GM21717 (cell line): ENCODE data around the gene LIN28B.
"Not testable (repeated sequence)": the region's sequence is repeated elsewhere in the genome, so short reads cannot be mapped to it uniquely, and the experiment has no call there.

Experiments
- ATAC-seq: cut with Tn5 transposase; IDR thresholded peaks from one replicate; pipeline ENCODE4 v1.9.1; 2021; ENCODE audit warnings: mild to moderate bottlenecking, moderate library complexity; ENCODE audit not compliant: unreplicated experiment

Gene LIN28B

DNA sequence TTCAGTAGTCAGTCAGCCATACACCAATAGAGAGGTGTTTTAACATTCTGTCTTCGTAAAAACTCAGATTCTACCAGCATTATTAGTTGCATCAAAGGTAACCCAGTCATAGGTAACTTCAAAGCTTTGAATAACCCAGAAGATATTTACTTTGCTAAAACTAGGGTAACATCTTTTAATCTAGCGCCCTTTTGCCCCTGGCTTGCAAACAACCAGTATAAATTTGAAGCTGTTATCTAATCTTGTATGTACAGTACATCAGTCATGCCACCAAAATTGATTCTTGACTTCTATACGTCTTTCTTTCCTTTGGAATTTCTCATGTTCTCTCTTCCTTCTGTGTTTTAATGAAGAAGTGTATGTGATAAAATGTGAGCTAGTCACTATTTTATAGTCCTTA, 109.3 kb downstream of the LIN28B start:
- no peak for ATAC-seq

DNA sequence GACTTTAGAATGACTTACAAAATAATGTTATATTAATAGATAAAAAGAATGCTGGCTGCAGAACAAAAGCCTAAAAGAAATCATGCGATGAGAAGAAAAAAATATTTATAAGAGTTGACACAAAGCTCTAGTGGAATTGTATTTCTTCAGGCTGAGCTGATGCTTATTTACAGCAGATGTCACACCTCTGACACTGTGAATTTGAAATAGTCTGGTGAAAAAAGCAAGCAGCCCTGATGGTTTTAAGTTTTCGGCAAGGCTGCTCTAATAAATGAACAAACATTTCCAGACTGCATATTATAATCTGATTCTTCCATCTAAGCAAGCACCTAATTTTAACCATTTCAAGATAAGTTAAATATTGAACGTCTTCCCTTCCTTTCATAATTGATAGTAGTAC, 109.9 kb downstream of the LIN28B start:
- ATAC-seq: no peak

GRCh38 chr6:105067329-105067728, 110.4 kb downstream of the LIN28B start:
- no peak for ATAC-seq

DNA sequence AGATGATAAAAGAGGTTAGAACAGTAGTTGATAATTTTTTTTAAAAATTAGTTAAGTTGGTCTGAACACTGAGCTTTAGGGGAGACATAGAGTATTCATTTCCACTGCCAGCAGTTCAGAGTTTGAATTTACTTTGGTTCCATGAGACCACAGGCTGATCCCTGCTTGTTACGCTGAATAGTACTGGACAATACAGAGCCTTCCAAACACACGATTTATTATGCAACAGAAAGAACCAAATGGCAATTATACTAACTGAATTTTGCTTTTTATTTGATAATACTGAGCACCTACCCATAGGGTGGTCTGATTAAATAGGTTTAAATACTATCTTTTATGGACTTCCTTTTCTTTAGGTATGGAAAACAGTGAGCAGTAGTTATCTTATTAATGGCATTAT, 111.5 kb downstream of the LIN28B start:
- ATAC-seq: no peak

DNA sequence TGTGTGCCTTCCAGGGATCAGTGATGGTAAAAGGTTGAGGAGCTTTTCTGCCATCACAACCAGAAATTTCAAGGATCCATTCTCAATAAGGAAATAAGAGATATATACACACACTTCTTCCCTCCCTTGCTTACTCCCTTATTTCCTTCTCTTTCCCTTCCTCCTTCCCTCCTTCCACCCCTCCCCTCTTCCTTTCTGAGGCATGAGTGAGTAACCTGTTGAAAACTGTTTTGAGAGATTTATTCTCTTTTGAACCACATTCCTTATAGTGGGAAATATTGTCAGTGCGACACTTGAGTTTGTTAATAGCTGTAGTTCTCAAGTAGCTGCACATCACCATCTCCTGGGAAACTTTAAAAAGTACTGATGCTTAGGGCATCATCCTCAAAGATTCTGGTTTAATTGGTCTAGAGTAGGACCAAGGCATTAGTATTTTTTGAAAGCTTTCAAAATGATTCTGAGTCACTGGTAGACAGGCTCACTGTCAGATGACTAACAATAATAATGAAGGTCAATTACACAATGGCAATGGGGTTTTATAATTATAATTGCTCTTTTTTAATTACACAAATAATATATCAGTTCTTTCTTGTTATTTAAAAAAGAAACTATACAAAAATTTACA, 113.0 kb downstream of the LIN28B start:
- ATAC-seq: no peak

GRCh38 chr6:105072798-105073199, 115.9 kb downstream of the LIN28B start:
- ATAC-seq: no peak

DNA sequence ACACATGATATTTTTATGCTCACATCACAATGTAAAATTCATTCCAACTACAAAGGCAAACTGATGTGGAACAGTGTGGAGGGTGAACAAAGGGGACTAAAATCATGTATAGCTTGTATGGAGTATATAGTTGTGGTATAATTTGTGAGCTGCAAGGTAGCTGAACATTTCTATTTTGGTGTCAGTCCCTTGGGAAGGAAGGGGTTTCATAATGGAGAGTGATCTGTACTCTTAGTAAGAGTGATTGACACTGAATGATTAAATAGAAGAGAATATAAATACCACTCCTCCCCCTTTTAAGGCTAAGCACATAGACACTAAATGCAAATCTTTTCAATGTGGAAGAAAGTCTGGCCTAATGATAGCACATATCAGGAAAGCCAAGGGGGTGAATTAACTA, 118.3 kb downstream of the LIN28B start:
- no peak for ATAC-seq

DNA sequence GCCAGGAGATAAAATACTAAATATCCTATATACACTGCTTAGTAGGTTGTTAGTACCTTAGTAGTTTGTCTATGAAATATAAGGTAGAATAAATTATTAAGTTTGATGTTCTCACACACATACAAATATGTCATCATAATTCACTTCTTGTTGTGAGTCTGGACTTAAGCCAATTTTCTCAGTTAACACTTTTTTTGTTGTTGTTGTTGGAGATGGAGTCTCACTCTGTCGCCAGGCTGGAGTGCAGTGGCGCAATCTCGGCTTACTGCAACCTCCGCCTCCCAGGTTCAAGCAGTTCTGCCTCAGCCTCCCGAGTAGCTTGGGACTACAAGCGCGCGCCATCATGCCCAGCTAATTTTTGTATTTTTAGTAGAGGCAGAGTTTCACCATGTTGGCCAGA, 119.5 kb downstream of the LIN28B start:
- ATAC-seq: not testable (repeated sequence)

DNA sequence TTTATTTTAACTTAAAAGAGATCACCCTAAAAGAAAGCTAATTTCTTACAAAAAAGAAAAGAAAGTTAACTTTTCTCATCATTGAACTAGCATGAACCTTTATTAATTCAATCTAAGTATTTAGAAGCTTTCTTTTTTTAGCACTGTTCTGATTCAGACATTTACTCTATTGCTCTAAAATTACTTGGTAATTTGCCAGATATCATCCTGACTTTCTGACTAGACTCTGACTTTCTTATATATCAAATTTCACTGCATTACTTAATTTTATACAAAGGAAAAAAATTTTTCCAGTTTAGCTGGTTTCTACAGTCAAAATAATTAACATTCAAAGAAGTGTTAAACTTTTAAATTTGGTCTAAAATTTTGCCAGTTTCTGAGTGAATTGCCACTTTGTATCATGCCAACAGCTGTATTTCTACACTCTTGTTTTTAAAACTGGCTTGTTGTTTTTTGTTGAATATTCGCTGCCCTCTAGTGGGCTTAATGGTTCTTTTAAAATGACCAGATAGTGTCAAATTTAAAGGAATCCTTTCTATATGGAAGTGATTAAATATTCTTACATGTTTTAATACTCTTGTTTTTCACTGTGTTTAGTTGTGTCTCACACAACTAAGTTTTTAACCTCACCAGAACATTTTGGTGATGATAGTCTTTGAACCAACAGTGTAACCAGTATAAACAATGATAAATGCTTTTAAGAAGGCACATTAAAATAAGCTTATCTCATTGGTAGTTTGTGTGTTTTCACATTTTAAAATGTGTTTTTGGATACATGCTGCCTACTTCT, 120.9 kb downstream of the LIN28B start:
- ATAC-seq: no peak

DNA sequence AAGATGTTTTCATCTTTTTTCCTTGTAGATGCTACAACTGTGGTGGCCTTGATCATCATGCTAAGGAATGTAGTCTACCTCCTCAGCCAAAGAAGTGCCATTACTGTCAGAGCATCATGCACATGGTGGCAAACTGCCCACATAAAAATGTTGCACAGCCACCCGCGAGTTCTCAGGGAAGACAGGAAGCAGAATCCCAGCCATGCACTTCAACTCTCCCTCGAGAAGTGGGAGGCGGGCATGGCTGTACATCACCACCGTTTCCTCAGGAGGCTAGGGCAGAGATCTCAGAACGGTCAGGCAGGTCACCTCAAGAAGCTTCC, 121.4 kb downstream of the LIN28B start:
- no peak for ATAC-seq

- ATAC-seq: no peak
These were observed 123.4 kb downstream of the LIN28B start for GRCh38 chr6:105080279-105080678.

- ATAC-seq: not testable (repeated sequence)
These were observed 124.8 kb downstream of the LIN28B start for GRCh38 chr6:105081662-105082061.

DNA sequence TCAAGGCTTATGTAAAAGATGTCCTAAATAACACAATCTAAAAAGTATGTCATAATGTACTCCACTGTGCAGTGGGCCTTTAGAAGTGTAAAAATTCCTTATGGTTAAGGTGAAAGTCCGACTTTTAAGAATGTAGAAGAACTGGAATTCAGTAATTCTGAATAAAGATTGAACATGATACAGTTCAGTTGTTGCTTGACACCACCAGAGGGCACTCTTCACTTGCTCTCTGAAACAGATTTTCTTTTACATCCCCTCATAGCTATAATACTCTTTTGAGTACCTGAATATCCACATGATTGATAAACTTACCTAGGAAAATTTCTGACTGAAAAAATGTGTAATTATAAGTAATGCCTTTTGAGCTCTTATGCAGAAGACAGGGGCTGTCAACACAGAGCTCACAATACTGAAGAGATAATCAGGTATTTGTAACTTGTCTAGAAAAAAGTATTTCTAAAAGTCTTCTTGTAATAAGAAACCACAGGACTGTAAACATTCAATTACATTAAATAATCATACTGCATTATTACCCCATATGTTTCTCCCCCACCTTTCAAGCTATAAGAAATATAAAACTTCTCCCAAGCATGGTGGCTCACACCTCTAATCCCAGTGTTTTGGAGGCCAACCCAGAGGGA, 130.8 kb downstream of the LIN28B start:
- no peak for ATAC-seq

GRCh38 chr6:105091140-105091829, 134.4 kb downstream of the LIN28B start:
- ATAC-seq: no peak

DNA sequence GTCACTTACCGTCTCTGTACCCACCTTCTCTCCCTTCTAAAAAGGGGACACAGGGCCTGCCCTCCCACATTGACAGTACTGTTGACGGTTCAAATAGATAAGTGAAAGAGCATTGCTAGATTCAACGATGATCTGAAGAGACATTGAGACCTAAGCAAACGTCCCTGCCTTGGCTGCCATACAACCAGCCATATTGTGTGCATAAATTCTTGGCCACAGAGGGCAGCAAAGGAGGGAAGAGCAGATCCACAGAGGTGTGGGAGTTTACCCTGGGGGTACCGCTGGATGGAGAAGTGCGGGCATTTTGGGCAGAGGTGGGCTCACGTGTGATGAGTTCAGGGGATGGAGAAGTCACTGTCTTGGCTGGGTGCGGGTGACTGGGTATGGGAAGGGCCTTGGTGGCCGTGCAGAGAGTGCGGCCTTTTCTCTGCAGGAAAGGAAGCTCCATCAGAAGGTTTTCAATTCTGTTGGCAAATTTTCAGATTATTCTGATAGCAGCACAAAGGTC, 137.3 kb downstream of the LIN28B start:
- ATAC-seq: no peak

DNA sequence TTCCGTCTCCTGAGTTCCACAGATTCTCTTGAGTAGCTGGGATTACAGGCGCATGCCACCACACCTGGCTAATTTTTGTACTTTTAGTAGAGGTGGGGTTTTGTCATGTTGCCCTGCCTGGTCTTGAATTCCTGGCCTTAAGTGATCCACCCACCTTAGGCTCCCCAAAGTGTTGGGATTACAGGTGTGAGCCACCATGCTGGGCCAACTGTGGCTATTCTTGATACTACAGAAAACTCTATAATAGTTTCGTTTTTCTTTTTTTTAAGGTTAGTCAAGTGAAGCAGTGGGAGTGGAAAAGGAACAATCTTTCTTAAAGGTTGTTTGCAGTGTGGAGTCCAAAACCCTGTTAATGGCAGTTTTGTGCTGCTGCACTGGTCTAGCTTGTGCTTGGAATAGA, 138.2 kb downstream of the LIN28B start:
- no peak for ATAC-seq

DNA sequence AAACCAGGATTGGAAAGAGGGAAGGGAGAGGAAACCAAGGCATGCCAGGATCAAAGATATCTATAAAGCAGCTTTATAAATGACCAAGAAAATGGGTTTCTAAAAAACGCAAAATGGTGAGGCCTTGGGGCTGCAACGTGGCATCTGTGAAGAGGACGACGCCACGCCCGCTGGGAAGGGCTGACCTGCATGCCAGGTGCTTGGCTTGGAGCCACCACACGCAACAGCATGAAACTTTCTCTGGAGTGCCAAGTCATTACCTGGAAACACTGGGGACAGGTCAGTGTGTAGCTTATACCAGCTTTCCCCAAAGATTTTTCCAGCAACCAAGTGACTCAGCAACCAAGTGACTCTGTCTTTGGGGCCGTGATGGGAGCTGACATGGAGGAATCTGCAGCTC, 140.4 kb downstream of the LIN28B start:
- ATAC-seq: no peak

DNA sequence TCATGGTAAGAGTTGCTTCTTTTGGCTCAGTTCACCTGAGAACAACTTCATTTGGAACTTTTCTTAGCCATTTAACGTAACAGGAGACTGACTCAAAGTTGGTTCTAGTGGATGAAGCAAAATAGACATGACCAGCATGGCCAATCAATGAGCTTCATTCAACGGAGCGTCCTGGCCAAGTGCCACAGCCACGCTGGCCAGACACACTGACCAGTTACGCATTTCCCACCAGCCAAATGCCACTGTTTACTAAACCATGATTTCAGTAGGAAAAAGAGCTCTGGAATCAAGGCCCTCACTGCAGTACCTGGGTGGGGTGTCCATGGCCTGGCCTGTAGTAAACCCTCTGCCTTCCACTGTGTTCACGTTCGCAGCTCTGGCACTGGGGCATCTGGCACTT, 142.5 kb downstream of the LIN28B start:
- ATAC-seq: no peak

DNA sequence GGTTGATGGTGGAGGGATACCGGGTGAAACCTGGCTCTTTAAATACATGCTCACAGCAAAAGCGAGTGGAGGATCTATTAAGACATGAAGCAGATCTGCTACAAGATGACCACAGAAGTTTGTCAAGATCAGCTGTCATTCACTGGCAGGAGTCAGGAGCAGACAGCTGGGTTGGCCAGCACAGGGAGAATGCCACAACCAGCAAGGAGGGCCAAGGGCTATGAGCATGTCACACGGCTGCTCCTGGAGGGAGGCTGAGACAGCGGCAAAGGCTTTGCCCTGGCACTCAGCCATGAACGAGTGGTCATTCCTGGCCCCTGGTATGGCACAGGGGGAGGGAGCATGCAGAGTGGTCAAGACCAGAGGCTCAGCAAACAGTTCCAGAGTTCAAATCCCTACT, 145.3 kb downstream of the LIN28B start:
- ATAC-seq: no peak

GRCh38 chr6:105105094-105105493, 148.2 kb downstream of the LIN28B start:
- ATAC-seq: no peak

- no peak for ATAC-seq
These were observed 149.4 kb downstream of the LIN28B start for GRCh38 chr6:105106260-105106659.

DNA sequence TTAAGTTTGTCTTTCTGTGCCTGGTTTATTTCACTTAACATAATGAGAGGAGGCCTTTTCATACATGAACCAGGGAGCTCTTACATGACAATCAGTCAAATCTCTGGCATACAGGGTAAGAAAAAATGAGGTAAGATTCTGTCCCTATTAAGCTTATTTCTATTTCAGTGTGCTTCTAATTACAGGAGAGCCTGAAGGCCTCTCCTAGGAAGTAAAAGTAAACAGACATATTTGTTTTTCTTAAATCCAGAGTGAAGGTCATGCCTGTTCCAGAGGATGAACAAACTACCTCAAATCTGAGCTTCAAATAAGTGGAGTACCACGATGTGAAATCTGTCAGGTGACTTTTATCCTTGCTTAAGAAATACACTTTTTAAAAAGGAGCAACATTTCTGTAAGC, 150.3 kb downstream of the LIN28B start:
- ATAC-seq: no peak
